Measurements from ENCODE around the gene KLHL5.

DNA sequence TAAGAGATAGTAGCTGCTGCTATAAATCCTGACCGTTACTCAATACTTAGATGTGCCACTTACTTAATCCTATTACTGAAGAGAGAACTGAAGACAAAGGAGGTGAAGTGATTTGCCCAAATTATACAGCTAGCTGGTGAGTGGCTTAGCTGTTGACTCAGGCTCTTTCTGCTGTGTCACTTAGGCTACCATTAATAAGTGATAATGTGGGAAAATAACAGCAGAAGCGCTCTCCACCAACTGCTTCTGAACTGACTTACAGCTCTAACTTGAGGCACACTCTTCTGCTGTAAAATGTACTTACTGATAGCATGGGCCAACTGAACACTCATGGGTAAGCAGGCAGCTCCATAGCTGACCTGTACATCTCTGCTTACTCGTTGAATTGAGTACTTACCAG is 7.5 kb upstream of the KLHL5 start:
- TF ChIP-seq CTCF (IDR thresholded peaks at IDR 0.05) (no peak), EZH2 (IDR thresholded peaks at IDR 0.05) (no peak)

Measured in neural progenitor cell (in vitro differentiated cells).